Colonic mucosa (tissue), 4 donors: ENCODE data around the gene GREM2. TPM values are rescaled to one million over a fixed set of nuclear protein-coding genes. Genes with fewer than 3 reads are reported as not detected.

ENCODE experiments used
- DNase-seq: peaks from one replicate; pipeline ENCODE4 v3.0.0-alpha.2; 2020
- H3K27ac ChIP-seq: fragments of 200-600 bp; one replicate; pipeline ENCODE4 v1.8.0; 2021
- H3K27me3 ChIP-seq: fragments of 200-600 bp; one replicate; pipeline ENCODE4 v1.8.0; 2021
- H3K36me3 ChIP-seq: fragments of 200-600 bp; one replicate; pipeline ENCODE4 v1.8.0; 2021
- H3K4me1 ChIP-seq: fragments of 200-600 bp; one replicate; pipeline ENCODE4 v1.8.0; 2021; ENCODE audit warnings: mild to moderate bottlenecking
- H3K4me3 ChIP-seq: fragments of 200-600 bp; one replicate; pipeline ENCODE4 v1.8.0; 2021
- H3K9ac ChIP-seq, 2 donors: one replicate each; pipeline ENCODE4 v1.7.0; 2013; ENCODE audit warnings: control low read depth in 2 of 2, low read depth in 2 of 2, low read length in 2 of 2
- H3K9me3 ChIP-seq: fragments of 200-600 bp; one replicate; pipeline ENCODE4 v1.8.0; 2021
- intact Hi-C: fragments of 100-400 bp; cut with DNase I; formaldehyde crosslinking; loops from one replicate; pipeline ENCODE4 v1.14.1; 2022
- total RNA-seq, 2 donors: library from RNA; stranded (reverse); fragmentation: NEBNext Ultra II Directional in 1 of 2; extraction: Animal tissue kit (Norgen Biotek cat#: 25700) in 1 of 2; gene quantifications; one replicate each; pipeline ENCODE4 v1.2.1, GENCODE V29; 2021
- TF ChIP-seq, protein P1 (sequence below): fragments of 200-600 bp; IDR thresholded peaks from one replicate; pipeline ENCODE4 v1.8.0; 2022; ENCODE audit warnings: antibody characterized with exemption, mild to moderate bottlenecking
- donor health status: healthy.
- donor health status: DM: no; HTN: no; CAD: no.
- donor health status: DM: no; HTN: no; CAD: no.

GREM2 gene
- total RNA-seq, 2 donors from 2014 or later = 3.6 to 8.4 TPM

DNA sequence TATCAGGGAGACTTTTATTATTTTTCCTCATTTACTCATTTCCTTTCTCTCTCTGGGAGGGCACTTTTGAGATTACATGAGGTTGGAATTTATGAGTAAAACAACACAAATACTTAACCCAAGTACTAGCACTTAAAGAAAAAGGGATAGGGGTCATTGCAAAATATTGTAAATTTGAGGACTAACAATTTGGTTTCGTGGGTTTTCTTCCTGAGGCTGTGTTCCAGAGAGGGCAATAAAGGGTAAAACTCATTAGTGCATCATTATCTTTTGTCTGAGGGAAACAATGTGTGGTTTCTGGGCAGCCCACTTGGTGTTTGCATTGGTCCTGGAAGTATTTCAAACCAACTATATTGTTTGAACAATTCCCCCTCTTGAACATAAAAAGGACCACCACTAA is 96.5 kb downstream of the GREM2 start:
- TF ChIP-seq, protein P1, sequence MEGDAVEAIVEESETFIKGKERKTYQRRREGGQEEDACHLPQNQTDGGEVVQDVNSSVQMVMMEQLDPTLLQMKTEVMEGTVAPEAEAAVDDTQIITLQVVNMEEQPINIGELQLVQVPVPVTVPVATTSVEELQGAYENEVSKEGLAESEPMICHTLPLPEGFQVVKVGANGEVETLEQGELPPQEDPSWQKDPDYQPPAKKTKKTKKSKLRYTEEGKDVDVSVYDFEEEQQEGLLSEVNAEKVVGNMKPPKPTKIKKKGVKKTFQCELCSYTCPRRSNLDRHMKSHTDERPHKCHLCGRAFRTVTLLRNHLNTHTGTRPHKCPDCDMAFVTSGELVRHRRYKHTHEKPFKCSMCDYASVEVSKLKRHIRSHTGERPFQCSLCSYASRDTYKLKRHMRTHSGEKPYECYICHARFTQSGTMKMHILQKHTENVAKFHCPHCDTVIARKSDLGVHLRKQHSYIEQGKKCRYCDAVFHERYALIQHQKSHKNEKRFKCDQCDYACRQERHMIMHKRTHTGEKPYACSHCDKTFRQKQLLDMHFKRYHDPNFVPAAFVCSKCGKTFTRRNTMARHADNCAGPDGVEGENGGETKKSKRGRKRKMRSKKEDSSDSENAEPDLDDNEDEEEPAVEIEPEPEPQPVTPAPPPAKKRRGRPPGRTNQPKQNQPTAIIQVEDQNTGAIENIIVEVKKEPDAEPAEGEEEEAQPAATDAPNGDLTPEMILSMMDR = no peak
- Histone ChIP-seq H3K27me3 (no peaks in the 10 kb centered on the region), H3K27ac (no peak overlapping the region), H3K36me3 (no peaks in the 10 kb centered on the region), H3K9ac (no peak overlapping the region), H3K4me1 (no peaks in the 10 kb centered on the region), H3K9me3 (no peaks in the 10 kb centered on the region), H3K4me3 (no peak overlapping the region)
- intact Hi-C loops = no loop called here
- DNase-seq = no peak

DNA sequence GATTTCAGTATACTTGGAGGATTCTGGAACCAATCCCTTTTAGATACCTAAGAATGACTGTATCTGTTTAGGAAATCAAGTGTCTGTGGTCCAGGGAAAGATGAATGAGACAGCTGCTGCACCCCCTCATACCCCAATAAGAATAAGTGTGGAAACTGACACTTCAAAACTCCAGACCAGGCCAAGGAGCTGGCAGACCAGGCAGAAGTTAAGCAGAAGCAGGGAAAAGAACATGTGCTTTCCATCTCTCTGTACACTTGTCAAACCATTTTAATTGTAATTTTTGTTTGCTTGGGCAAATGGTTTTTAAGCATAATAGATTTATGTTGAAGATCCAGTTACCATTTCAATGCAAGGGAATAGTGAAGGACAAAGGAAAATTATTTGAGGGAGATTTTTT is 100.2 kb downstream of the GREM2 start:
- TF ChIP-seq, protein P1 = no peak
- DNase-seq = no peak
- H3K27ac ChIP-seq = no peak overlapping the region
- no peak overlapping the region for H3K4me3 ChIP-seq
- no peaks in the 10 kb centered on the region for H3K9me3 ChIP-seq
- intact Hi-C loops = no loop called here
- no peaks in the 10 kb centered on the region for H3K36me3 ChIP-seq
- H3K27me3 ChIP-seq = no peaks in the 10 kb centered on the region
- H3K9ac ChIP-seq = no peak overlapping the region
- H3K4me1 ChIP-seq = no peaks in the 10 kb centered on the region

DNA sequence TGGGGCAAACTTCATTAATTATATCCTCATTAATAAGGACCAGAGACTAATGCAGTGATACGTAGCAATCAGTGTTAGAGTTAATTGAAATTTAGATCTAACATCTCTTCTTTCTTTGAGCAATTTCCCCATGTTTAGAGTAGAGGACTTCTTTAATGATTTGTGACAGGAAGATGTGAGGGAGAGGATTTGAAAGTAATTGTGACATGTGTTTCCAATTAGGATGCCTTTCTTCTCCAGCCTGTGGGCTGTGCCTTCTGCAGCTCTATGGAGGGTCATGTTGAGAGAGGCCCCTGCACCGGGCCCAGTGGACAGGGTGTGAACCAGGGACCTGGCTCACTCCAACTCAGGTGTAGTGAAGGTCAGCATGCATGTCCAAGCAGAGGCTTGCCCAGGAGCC is 103.0 kb downstream of the GREM2 start:
- Histone ChIP-seq H3K9ac (no peak overlapping the region), H3K4me1 (no peaks in the 10 kb centered on the region), H3K9me3 (no peaks in the 10 kb centered on the region), H3K27ac (no peak overlapping the region), H3K4me3 (no peak overlapping the region), H3K36me3 (no peaks in the 10 kb centered on the region), H3K27me3 (no peaks in the 10 kb centered on the region)
- TF ChIP-seq, protein P1 = no peak
- intact Hi-C loops = no loop called here
- DNase-seq = no peak

DNA sequence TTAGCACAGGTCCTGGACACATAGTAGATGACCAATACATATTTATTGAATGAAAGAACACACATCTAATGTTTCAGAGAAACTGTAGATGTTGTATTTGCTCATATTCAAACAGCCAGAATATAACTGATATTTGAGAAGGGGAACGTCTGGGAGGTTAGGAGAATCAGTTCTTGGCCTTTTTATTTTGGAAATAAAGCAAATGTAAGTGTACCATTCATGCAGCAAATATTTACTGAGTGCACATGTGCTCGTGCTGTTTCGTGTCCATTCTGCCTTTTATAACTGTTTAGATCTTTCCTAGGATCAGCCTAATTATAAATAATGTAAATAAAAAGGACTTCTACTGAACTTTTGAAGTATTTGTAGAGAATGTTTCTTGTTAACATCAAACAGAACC is 103.8 kb downstream of the GREM2 start:
- intact Hi-C loops = no loop called here

DNA sequence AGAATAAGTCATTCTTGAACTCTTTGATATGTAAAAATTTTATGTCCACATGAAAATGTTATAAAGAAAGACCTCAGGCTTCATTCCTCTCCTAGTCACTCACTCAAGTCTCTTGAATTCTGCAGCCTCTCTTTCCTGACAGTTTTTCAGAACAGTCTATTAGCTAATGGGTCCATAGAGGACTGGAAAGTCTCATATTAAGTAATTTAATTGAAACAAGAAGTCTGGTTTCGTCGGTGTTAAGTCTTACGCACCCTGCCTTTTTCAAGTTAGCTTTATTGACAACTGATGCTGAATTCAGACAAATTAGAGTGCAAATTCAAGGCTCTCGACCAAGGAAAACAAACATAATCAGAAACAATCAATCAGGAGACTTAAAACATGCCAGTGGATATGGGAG is 105.8 kb downstream of the GREM2 start:
- intact Hi-C loops = no loop called here
- TF ChIP-seq, protein P1 = no peak
- no peak overlapping the region for H3K4me3 ChIP-seq
- no peak overlapping the region for H3K27ac ChIP-seq
- H3K36me3 ChIP-seq = no peaks in the 10 kb centered on the region
- no peak overlapping the region for H3K9ac ChIP-seq
- H3K9me3 ChIP-seq = no peaks in the 10 kb centered on the region
- H3K4me1 ChIP-seq = no peaks in the 10 kb centered on the region
- no peaks in the 10 kb centered on the region for H3K27me3 ChIP-seq
- no peak for DNase-seq

More for the DNA sequence above, 103.8 kb downstream of the GREM2 start:
- TF ChIP-seq, protein P1 = no peak
- Histone ChIP-seq H3K9ac (no peak overlapping the region), H3K36me3 (no peaks in the 10 kb centered on the region), H3K27ac (no peak overlapping the region), H3K9me3 (no peaks in the 10 kb centered on the region), H3K27me3 (no peaks in the 10 kb centered on the region), H3K4me3 (no peak overlapping the region), H3K4me1 (no peaks in the 10 kb centered on the region)
- DNase-seq = no peak

DNA sequence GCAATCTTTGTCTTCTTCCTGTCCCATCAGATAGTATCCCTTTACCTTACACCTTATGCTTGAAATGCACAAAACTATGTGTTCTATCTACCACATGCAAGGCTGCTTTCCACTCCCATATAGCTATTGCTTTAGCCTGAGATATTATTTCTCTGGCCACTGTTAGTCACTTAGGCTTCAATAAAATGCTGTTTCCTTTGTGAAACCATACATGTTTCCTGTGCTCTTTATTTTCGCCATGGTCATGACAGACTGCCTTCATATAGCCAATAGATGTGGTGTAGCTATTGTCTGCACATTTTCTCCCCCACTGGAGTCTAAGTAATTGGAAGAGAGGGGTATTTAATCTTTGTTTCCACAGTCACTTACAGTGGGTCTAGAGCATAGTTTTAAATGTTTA is 108.4 kb downstream of the GREM2 start:
- no peaks in the 10 kb centered on the region for H3K4me1 ChIP-seq
- DNase-seq = no peak
- H3K4me3 ChIP-seq = no peak overlapping the region
- intact Hi-C loops = no loop called here
- TF ChIP-seq, protein P1 = no peak
- no peaks in the 10 kb centered on the region for H3K9me3 ChIP-seq
- no peaks in the 10 kb centered on the region for H3K27me3 ChIP-seq
- H3K27ac ChIP-seq = no peak overlapping the region
- no peak overlapping the region for H3K9ac ChIP-seq
- H3K36me3 ChIP-seq = no peaks in the 10 kb centered on the region
